GM12878 (cell line): ENCODE results near the gene LRP8. TPM values are rescaled to one million over a fixed set of nuclear protein-coding genes. Genes with fewer than 3 reads are reported as not detected.
A peak's percentile ranks its signal among the peaks of the same experiment; 100 is the strongest.

Experiments used
- ATAC-seq: fragments of 200-7000 bp; cut with Tn5 transposase; 3 replicates; pipeline ENCODE4 v1.9.1; 2020; ENCODE audit warnings: mild to moderate bottlenecking, moderate library complexity
- BruUV-seq: library from RNA; stranded (reverse); fragments of 400-500 nt; replicated peaks from 2 replicates; lab custom pipeline; 2021; lab: Mats Ljungman, UMichigan
- CTCF ChIA-PET: fragments of 300-600 bp; sonication (Branson Sonifier 250); formaldehyde crosslinking; extraction: SDS; loops from one replicate; lab custom pipeline; 2021; ENCODE audit warnings: inconsistent platforms; lab: Yijun Ruan, JAX
- POLR2A ChIA-PET: fragments of 350-600 bp; formaldehyde crosslinking; extraction: SDS; loops from one replicate; lab custom pipeline; 2021; ENCODE audit warnings: inconsistent platforms; lab: Charles Lee
- RAD21 ChIA-PET: fragments of 300-600 bp; sonication (Branson Sonifier 250); formaldehyde crosslinking; loops from one replicate; lab custom pipeline; 2023; ENCODE audit warnings: antibody characterized with exemption; ENCODE audit not compliant: unreplicated experiment; lab: Charles Lee
- SMC1A ChIA-PET: fragments of 300-600 bp; sonication (Branson Sonifier 250); formaldehyde crosslinking; loops from one replicate; lab custom pipeline; 2023; ENCODE audit not compliant: unreplicated experiment, uncharacterized antibody; lab: Charles Lee
- DNase-seq: peaks from one replicate; pipeline ENCODE4 v3.0.0-alpha.2; 2011; ENCODE audit warnings: low read depth, low spot score
- FAIRE-seq: peaks from 3 replicates; lab custom pipeline; 2011; peaks lifted over from hg19 to GRCh38; lab: Jason Lieb, UNC
- H2AFZ ChIP-seq: 2 replicates; pipeline ENCODE4 v1.6.0; 2011; ENCODE audit warnings: low read depth, low read length, control low read depth; ENCODE audit not compliant: control insufficient read depth
- H3K27ac ChIP-seq: 2 replicates; pipeline ENCODE4 v1.5.1; 2011; ENCODE audit warnings: control low read depth; ENCODE audit not compliant: control insufficient read depth, insufficient read depth
- H3K27me3 ChIP-seq, 2 experiments: replicated peaks in 1 of 2; 2 replicates each; pipeline versions ENCODE4 v1.6.0 to v1.6.1; 2011; ENCODE audit warnings: low read length in 1 of 2; ENCODE audit not compliant: control insufficient read depth in 2 of 2, insufficient read depth in 2 of 2
- H3K36me3 ChIP-seq, 2 experiments: 2 replicates each; pipeline ENCODE4 v1.5.1; 2011; ENCODE audit warnings: low read length in 1 of 2; ENCODE audit not compliant: control insufficient read depth in 2 of 2, insufficient read depth in 2 of 2
- H3K4me1 ChIP-seq: 2 replicates; pipeline ENCODE4 v1.6.1; 2011; ENCODE audit warnings: mild to moderate bottlenecking, low read length, moderate library complexity, mixed read lengths; ENCODE audit not compliant: control insufficient read depth, insufficient read depth
- H3K4me2 ChIP-seq: 2 replicates; pipeline ENCODE4 v1.6.0; 2011; ENCODE audit warnings: control low read depth; ENCODE audit not compliant: control insufficient read depth, insufficient read depth
- H3K4me3 ChIP-seq: fragments of 200-600 bp; sonication (generic); 2 replicates; pipeline ENCODE4 v1.5.1; 2016
- H3K79me2 ChIP-seq: 2 replicates; pipeline ENCODE4 v1.6.0; 2011; ENCODE audit warnings: low read length; ENCODE audit not compliant: control insufficient read depth, insufficient read depth
- H3K9ac ChIP-seq: 2 replicates; pipeline ENCODE4 v1.8.0; 2011; ENCODE audit warnings: low read length, control low read depth, mixed read lengths; ENCODE audit not compliant: control insufficient read depth, insufficient read depth
- H3K9me3 ChIP-seq: replicated peaks from 3 replicates; pipeline ENCODE4 v1.5.1; 2011; ENCODE audit warnings: mild to moderate bottlenecking, low read length; ENCODE audit not compliant: control insufficient read depth, insufficient read depth
- H4K20me1 ChIP-seq: 2 replicates; pipeline ENCODE4 v1.6.0; 2011; ENCODE audit not compliant: control insufficient read depth, insufficient read depth
- ATF2 ChIP-seq: IDR thresholded peaks from 2 replicates; pipeline ENCODE4 v1.6.1; 2012; ENCODE audit warnings: low read length, inconsistent platforms
- BHLHE40 ChIP-seq, 2 experiments: fragments of 450-650 bp in 1 of 2; IDR thresholded peaks; 2 replicates each; pipeline ENCODE4 v1.6.1; 2011 to 2017; ENCODE audit warnings: low read depth in 2 of 2, borderline replicate concordance in 1 of 2, improper control_type of control experiment in 1 of 2, low read length in 1 of 2, mild to moderate bottlenecking in 1 of 2
- CBX3 ChIP-seq: fragments of 200-600 bp; sonication (generic); IDR thresholded peaks from 2 replicates; pipeline ENCODE4 v1.6.1; 2016; ENCODE audit warnings: low read depth, borderline replicate concordance
- CHD4 ChIP-seq: fragments of 200-600 bp; sonication (generic); IDR thresholded peaks from 2 replicates; pipeline ENCODE4 v1.6.1; 2016; ENCODE audit warnings: mild to moderate bottlenecking
- EED ChIP-seq: sonication (generic); IDR thresholded peaks from 2 replicates; pipeline ENCODE4 v1.6.1; 2016; ENCODE audit warnings: antibody characterized with exemption, low read depth
- HCFC1 ChIP-seq: fragments of 150-350 bp; IDR thresholded peaks from 2 replicates; pipeline ENCODE4 v1.6.1; 2014; ENCODE audit warnings: low read length
- LARP7 ChIP-seq: fragments of 450-650 bp; IDR thresholded peaks from 2 replicates; pipeline ENCODE4 v1.6.1; 2017; ENCODE audit warnings: mild to moderate bottlenecking
- MAX ChIP-seq: IDR thresholded peaks from 2 replicates; pipeline ENCODE4 v1.6.1; 2012; ENCODE audit warnings: low read depth, low read length, improper control_type of control experiment
- NFIC ChIP-seq: IDR thresholded peaks from 2 replicates; pipeline ENCODE4 v1.6.1; 2012; ENCODE audit warnings: low read depth, mild to moderate bottlenecking, inconsistent platforms, low read length, moderate library complexity
- NFXL1 ChIP-seq: fragments of 450-650 bp; IDR thresholded peaks from 2 replicates; pipeline ENCODE4 v1.6.1; 2017; ENCODE audit warnings: antibody characterized with exemption, mild to moderate bottlenecking, borderline replicate concordance
- POU2F2 ChIP-seq: IDR thresholded peaks from 3 replicates; pipeline ENCODE4 v1.6.1; 2011; ENCODE audit warnings: low read depth, mild to moderate bottlenecking, low read length, borderline replicate concordance
- RUNX3 ChIP-seq: IDR thresholded peaks from 2 replicates; pipeline ENCODE4 v1.6.1; 2012; ENCODE audit warnings: low read length, inconsistent platforms
- SREBF2 ChIP-seq: IDR thresholded peaks from 2 replicates; pipeline ENCODE4 v1.6.1; 2012; ENCODE audit warnings: mild to moderate bottlenecking, low read length
- STAT1 ChIP-seq: fragments of 450-650 bp; conservative IDR thresholded peaks from 2 replicates; pipeline ENCODE4 v1.6.1; 2014; ENCODE audit warnings: antibody characterized with exemption, mild to moderate bottlenecking
- ZBTB40 ChIP-seq: fragments of 450-650 bp; IDR thresholded peaks from 2 replicates; pipeline ENCODE4 v1.6.1; 2016; ENCODE audit warnings: mild to moderate bottlenecking, moderate library complexity, borderline replicate concordance
- ZNF217 ChIP-seq: fragments of 450-650 bp; IDR thresholded peaks from 2 replicates; pipeline ENCODE4 v1.6.1; 2017; ENCODE audit warnings: antibody characterized with exemption, mild to moderate bottlenecking
- ZNF622 ChIP-seq: fragments of 450-650 bp; IDR thresholded peaks from 2 replicates; pipeline ENCODE4 v1.6.1; 2017; ENCODE audit warnings: mild to moderate bottlenecking, inconsistent platforms
- WGBS: methylation state at CpG from one replicate; pipeline ENCODE4 v1.1.6; 2016; ENCODE audit warnings: low lambda C conversion rate; ENCODE audit not compliant: insufficient replicate concordance, insufficient coverage; ENCODE audit errors: missing lambda C conversion rate; 5-methylcytosine and 5-hydroxymethylcytosine counted together
- in situ Hi-C: fragments of 300-500 bp; cut with MboI; formaldehyde crosslinking; loops from 9 replicates; pipeline ENCODE4 v1.14.3; 2018; ENCODE audit warnings: mixed read lengths
- intact Hi-C: fragments of 100-400 bp; cut with micrococcal nuclease; formaldehyde crosslinking; loops from one replicate; pipeline ENCODE4 v1.14.2; 2022; ENCODE audit not compliant: unreplicated experiment
- polyA plus RNA-seq, 11 experiments: library from polyadenylated mRNA; depleted of rRNA in 4 of 11; unstranded in 6 of 11; stranded (reverse) in 5 of 11; fragments of >200 nt; fragmentation: Nextera tagmentation in 4 of 11; fragmentation: Illumina TruSeq in 1 of 11; extraction: Ambion mirVana in 4 of 11; extraction: Trizol in 1 of 11; gene quantifications; 1 replicate in 1 of 11; 2 replicates in 10 of 11; pipeline versions ENCODE4 v1.2.1 to v1.2.3, GENCODE V29; 2011 to 2016; ENCODE audit warnings: inconsistent platforms in 2 of 11, missing spikeins in 2 of 11, low read depth in 1 of 11
- total RNA-seq, 4 experiments: library from RNA; depleted of rRNA in 3 of 4; stranded (reverse); fragments of >200 nt in 3 of 4; fragmentation: Illumina TruSeq in 1 of 4; extraction: Trizol in 1 of 4; gene quantifications; 2 replicates each; pipeline versions ENCODE4 v1.2.1 to v1.2.3, GENCODE V29; 2013 to 2021

LRP8 gene
- total and polyA plus RNA-seq, 10 of the 15 experiments (the other 5 are each of a cell fraction or from before 2014, with no cell fraction given): 2.8 to 40.5 (median 22.3) TPM

GRCh38 chr1:53196485-53197290 is 131.2 kb downstream of the LRP8 start, which contains the start of gene CPT2:
CPT2 (plus strand) TSS chr1:53196824; CDS start chr1:53196944, 120 bp downstream.
- Histone ChIP-seq H3K79me2 (peaks cover 16% of the 10 kb centered on the region), H3K4me1 (peaks cover 2% of the 10 kb centered on the region; the same call in 1 of the 2 replicates), H4K20me1 (no peaks in the 10 kb centered on the region), H3K4me2 (peak within 1 kb of the TSS; percentile 92), H3K27ac (peak within 1 kb of the TSS; percentile 94), H3K9ac (peak within 1 kb of the TSS; percentile 99), H3K27me3 (no peaks in the 10 kb centered on the region), H2AFZ (peak within 1 kb of the TSS; percentile 84), H3K9me3 (no peaks in the 10 kb centered on the region), H3K36me3 (peaks cover 0 to 4% of the 10 kb centered on the region in 2 experiments; a peak in 1 of 4 replicates), H3K4me3 (peak within 1 kb of the TSS; percentile 72)
- no TSS peak for BruUV-seq
- peak; percentile 35 for FAIRE-seq
- WGBS: under 1% methylated on average over 57 of the region's 57 CpGs
- in situ Hi-C loops (loop anchor here (25.0 kb wide), 1 partner anchor 284 kb away; the partner anchor contains the start of gene ECHDC2), intact Hi-C loops (loop anchor here (2.0 kb wide), 1 partner anchor 24 kb away; the partner anchor contains the start of gene CZIB)
- ChIA-PET SMC1A (interaction anchor here (0.6 kb wide), 1 partner anchor 82 kb away, joined by 4 read pairs; no protein-coding TSS in a partner anchor), POLR2A (interaction anchor here (0.6 to 1.7 kb wide), 2 partner anchors 23 to 170 kb away, joined by 3 to 6 read pairs; no protein-coding TSS in a partner anchor), CTCF (interaction anchor here (0.9 to 1.4 kb wide), 4 partner anchors 10 to 20 kb away, joined by 3 to 8 read pairs (median 4); no protein-coding TSS in a partner anchor), RAD21 (interaction anchor here (1.0 kb wide), 1 partner anchor 194 kb away, joined by 3 read pairs; no protein-coding TSS in a partner anchor)
- ATAC-seq: peak; percentile 100
- peak; percentile 48 for DNase-seq
- TF ChIP-seq MAX (0 out of 2 replicates have a peak, but pooled peaks have one; percentile 45), HCFC1 (peak; percentile 38; the same call in 1 of the 2 replicates), ZBTB40 (peak; percentile 68; the same call in 1 of the 2 replicates), ZNF217 (peak; percentile 33; the same call in 1 of the 2 replicates), BHLHE40 (IDR thresholded peaks at IDR 0.05; ENCODE audit: borderline replicate concordance in 1 of 2, low read depth in 2 of 2, low read length in 1 of 2) (peak; percentile 23 to 50; a peak in 3 of 4 replicates), ZNF622 (no peak), LARP7 (peak; percentile 99), SREBF2 (no peak), POU2F2 (peak; percentile 70; the same call in 1 of the 3 replicates), STAT1 (0 out of 2 replicates have a peak, but pooled peaks have one; percentile 13), NFIC (peak; percentile 24; the same call in 1 of the 2 replicates), NFXL1 (0 out of 2 replicates have a peak, but pooled peaks have one; percentile 53), CBX3 (no peak), CHD4 (no peak), RUNX3 (peak; percentile 57; the same call in 1 of the 2 replicates), EED (peak; percentile 65), ATF2 (no peak)
